T-helper 22 cell (primary cell): ENCODE data around the gene NXPH4.

Experiments used
- DNase-seq: peaks from one replicate; pipeline ENCODE4 v3.0.0-alpha.2; 2020; ENCODE audit warnings: low read depth

Gene NXPH4

GRCh38 chr12:57203791-57204190 is 12.8 kb upstream of the NXPH4 start:
- no peak for DNase-seq

GRCh38 chr12:57204454-57204853 is 12.1 kb upstream of the NXPH4 start:
- no peak for DNase-seq

- DNase-seq: no peak
These were observed 11.4 kb upstream of the NXPH4 start for GRCh38 chr12:57205186-57205585.

GRCh38 chr12:57205931-57206330 is 10.7 kb upstream of the NXPH4 start:
- no peak for DNase-seq

GRCh38 chr12:57207731-57208630 is 8.6 kb upstream of the NXPH4 start:
- no peak for DNase-seq

GRCh38 chr12:57208631-57209282 is 7.8 kb upstream of the NXPH4 start:
- no peak for DNase-seq

- DNase-seq: no peak
These were observed 6.7 kb upstream of the NXPH4 start for GRCh38 chr12:57209916-57210315.

- DNase-seq: no peak
These were observed 6.1 kb upstream of the NXPH4 start for GRCh38 chr12:57210461-57210860.

- DNase-seq: no peak
These were observed 5.5 kb upstream of the NXPH4 start for GRCh38 chr12:57210926-57211692.

- no peak for DNase-seq
These were observed 4.5 kb upstream of the NXPH4 start for GRCh38 chr12:57211791-57212700.

- DNase-seq: no peak
These were observed 3.9 kb upstream of the NXPH4 start for GRCh38 chr12:57212701-57213057.

GRCh38 chr12:57213058-57213715 is 3.4 kb upstream of the NXPH4 start:
- peak; percentile 66 for DNase-seq

GRCh38 chr12:57213763-57214397 is 2.7 kb upstream of the NXPH4 start:
- no peak for DNase-seq

- DNase-seq: peak; percentile 49
These were observed 2.2 kb upstream of the NXPH4 start for GRCh38 chr12:57214398-57214781.

GRCh38 chr12:57215065-57215464 is 1.5 kb upstream of the NXPH4 start:
- no peak for DNase-seq

- DNase-seq: no peak
These were observed 953 bp upstream of the NXPH4 start for GRCh38 chr12:57215668-57216013.

GRCh38 chr12:57216921-57217879 is 606 bp downstream of the NXPH4 start:
- DNase-seq: no peak

GRCh38 chr12:57218030-57218853 is 1.6 kb downstream of the NXPH4 start:
- DNase-seq: no peak
